ENCODE results near the gene DCLK3. TPM values are rescaled to one million over a fixed set of nuclear protein-coding genes. Genes with fewer than 3 reads are reported as not detected.

Gene DCLK3
- total RNA-seq, 1 experiment from 2014 or later: not detected

GRCh38 chr3:36756269-36756668 lies 8.1 kb downstream of the DCLK3 start:
- ChIA-PET CTCF (no interaction called here), POLR2A (no interaction called here)
- DNase-seq (ENCODE audit: low read depth, low spot score) (no peak), ATAC-seq (no peak)
- H3K9me3 ChIP-seq (ENCODE audit: control insufficient read depth, insufficient read depth, low read depth, low read length): no peaks in the 10 kb centered on the region
- in situ Hi-C loops (cut with HindIII; ENCODE audit: low pct_unique_long_range_greater_than_20kb, low sequenced_read_pairs) (no loop called here), intact Hi-C loops (cut with micrococcal nuclease; ENCODE audit: unreplicated experiment) (no loop called here)
- no peaks in the 10 kb centered on the region; the same call in 1 of the 2 replicates for H3K27me3 ChIP-seq (ENCODE audit: control insufficient read depth, insufficient read depth, low read length)
- H3K4me1 ChIP-seq (ENCODE audit: control insufficient read depth, insufficient read depth, low read length): no peaks in the 10 kb centered on the region
- H3K27ac ChIP-seq (ENCODE audit: low read length): no peak overlapping the region
- no peak for TF ChIP-seq REST (IDR thresholded peaks at IDR 0.05; ENCODE audit: insufficient read depth in 1 of 2, low read depth in 2 of 2, low read length in 1 of 2)
- no peak for TF ChIP-seq POLR2AphosphoS5 (IDR thresholded peaks at IDR 0.05; ENCODE audit: low read depth, low read length)
- TF ChIP-seq SIN3A (IDR thresholded peaks at IDR 0.05; ENCODE audit: borderline replicate concordance, insufficient read depth, low read depth, low read length): no peak
- TF ChIP-seq CTCF (IDR thresholded peaks at IDR 0.05): no peak
- no peak for TF ChIP-seq TCF7L2 (IDR thresholded peaks at IDR 0.05; ENCODE audit: low read depth, low read length)
- H3K4me3 ChIP-seq (ENCODE audit: low read depth in 2 of 2, low read length in 2 of 2): no peak overlapping the region
- H3K36me3 ChIP-seq (ENCODE audit: control insufficient read depth, insufficient read depth, low read length): no peaks in the 10 kb centered on the region
- BruUV-seq (replicated peaks): no TSS peak

- no peaks in the 10 kb centered on the region; the same call in 1 of the 2 replicates for H3K27me3 ChIP-seq (ENCODE audit: control insufficient read depth, insufficient read depth, low read length)
- H3K4me3 ChIP-seq (ENCODE audit: low read depth in 2 of 2, low read length in 2 of 2): no peak overlapping the region
- DNase-seq (ENCODE audit: low read depth, low spot score) (no peak), ATAC-seq (no peak)
- CTCF ChIA-PET: interaction anchor here (0.7 kb wide), 1 partner anchor 347 kb away, joined by 7 read pairs; no protein-coding TSS in a partner anchor
- intact Hi-C loops (cut with micrococcal nuclease; ENCODE audit: unreplicated experiment) (no loop called here), in situ Hi-C loops (cut with HindIII; ENCODE audit: low pct_unique_long_range_greater_than_20kb, low sequenced_read_pairs) (no loop called here)
- no peaks in the 10 kb centered on the region for H3K4me1 ChIP-seq (ENCODE audit: control insufficient read depth, insufficient read depth, low read length)
- no TSS peak for BruUV-seq (replicated peaks)
- TF ChIP-seq POLR2AphosphoS5 (IDR thresholded peaks at IDR 0.05; ENCODE audit: low read depth, low read length) (no peak), CTCF (IDR thresholded peaks at IDR 0.05) (no peak), SIN3A (IDR thresholded peaks at IDR 0.05; ENCODE audit: borderline replicate concordance, insufficient read depth, low read depth, low read length) (no peak), REST (IDR thresholded peaks at IDR 0.05; ENCODE audit: insufficient read depth in 1 of 2, low read depth in 2 of 2, low read length in 1 of 2) (no peak), TCF7L2 (IDR thresholded peaks at IDR 0.05; ENCODE audit: low read depth, low read length) (no peak)
- no peaks in the 10 kb centered on the region for H3K36me3 ChIP-seq (ENCODE audit: control insufficient read depth, insufficient read depth, low read length)
- POLR2A ChIA-PET: no interaction called here
- no peaks in the 10 kb centered on the region for H3K9me3 ChIP-seq (ENCODE audit: control insufficient read depth, insufficient read depth, low read depth, low read length)
- no peak overlapping the region for H3K27ac ChIP-seq (ENCODE audit: low read length)
Measured at GRCh38 chr3:36751326-36751725, 13.0 kb downstream of the DCLK3 start.
